Chondrocyte (in vitro differentiated cells): Measurements from ENCODE around the gene FGF1. TPM values are rescaled to one million over a fixed set of nuclear protein-coding genes. Genes with fewer than 3 reads are reported as not detected.

Experiments
- DNase-seq: peaks from one replicate; pipeline ENCODE4 v3.0.0; 2021; ENCODE audit warnings: mixed read lengths, low spot score
- H3K27ac Mint-ChIP-seq: one replicate; pipeline ENCODE4 v1.8.0; 2021; ENCODE audit warnings: mild to moderate bottlenecking, moderate library complexity, mixed read lengths; ENCODE audit not compliant: unreplicated experiment
- H3K27me3 Mint-ChIP-seq: 2 replicates; pipeline ENCODE4 v1.8.0; 2021; ENCODE audit warnings: low read depth, mixed read lengths
- H3K36me3 Mint-ChIP-seq: 2 replicates; pipeline ENCODE4 v1.8.0; 2021; ENCODE audit warnings: low read depth, mixed read lengths
- H3K4me1 Mint-ChIP-seq: 2 replicates; pipeline ENCODE4 v1.8.0; 2021; ENCODE audit warnings: low read depth, mild to moderate bottlenecking, mixed read lengths
- H3K4me3 Mint-ChIP-seq: one replicate; pipeline ENCODE4 v1.8.0; 2021; ENCODE audit warnings: mild to moderate bottlenecking, moderate library complexity, mixed read lengths; ENCODE audit not compliant: unreplicated experiment
- H3K9me3 Mint-ChIP-seq: 2 replicates; pipeline ENCODE4 v1.8.0; 2021; ENCODE audit warnings: low read depth, mixed read lengths
- CTCF ChIP-seq: fragments of 200-600 bp; sonication (generic); IDR thresholded peaks from 2 replicates; pipeline ENCODE4 v1.5.0; 2021; ENCODE audit warnings: antibody characterized with exemption, mild to moderate bottlenecking, moderate library complexity
- total RNA-seq: library from RNA; stranded (reverse); gene quantifications from 3 replicates; pipeline ENCODE4 v1.2.1, GENCODE V29; 2021

FGF1 gene
- total RNA-seq, 1 donor from 2014 or later, result 6.9 TPM

DNA sequence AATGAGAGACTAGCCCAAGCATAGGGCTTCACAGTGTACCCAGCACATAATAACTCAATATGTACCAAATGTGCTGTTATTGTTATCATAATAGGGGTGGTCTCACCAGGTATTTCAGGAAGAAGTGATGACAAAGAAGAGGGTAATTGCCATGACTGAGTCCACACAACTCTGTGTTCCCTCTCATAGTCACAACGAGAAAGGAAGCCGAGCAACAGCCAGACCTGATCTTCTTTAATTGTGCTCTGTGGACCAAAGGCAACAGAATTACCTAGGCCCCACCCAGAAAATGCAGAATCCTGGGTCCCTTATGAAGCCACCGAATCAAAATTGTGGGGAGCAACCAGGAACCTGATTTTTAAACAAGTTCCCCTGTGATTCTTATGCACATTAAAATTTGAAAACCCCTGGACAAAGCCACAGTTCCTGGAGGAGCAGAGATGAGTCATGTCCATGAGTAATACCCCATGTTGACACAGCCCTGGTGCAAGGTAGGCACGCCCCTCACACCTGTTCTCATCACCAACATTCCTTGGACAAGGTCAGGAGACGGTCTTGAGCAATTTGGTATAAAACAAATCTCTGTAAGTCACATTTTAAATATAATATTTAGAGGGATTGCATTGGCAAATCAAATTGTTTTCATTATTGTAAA lies 5.2 kb downstream of the FGF1 start:
- H3K27me3 Mint-ChIP-seq, result no peaks in the 10 kb centered on the region
- peaks cover 27% of the 10 kb centered on the region for H3K4me1 Mint-ChIP-seq
- H3K27ac Mint-ChIP-seq, result no peak overlapping the region
- H3K9me3 Mint-ChIP-seq, result no peaks in the 10 kb centered on the region
- no peak for TF ChIP-seq CTCF
- no peak for DNase-seq
- H3K4me3 Mint-ChIP-seq, result no peak overlapping the region
- peaks cover 2% of the 10 kb centered on the region for H3K36me3 Mint-ChIP-seq

GRCh38 chr5:142679744-142680143 lies 6.1 kb downstream of the FGF1 start:
- no peaks in the 10 kb centered on the region for H3K27me3 Mint-ChIP-seq
- H3K4me3 Mint-ChIP-seq, result no peak overlapping the region
- no peaks in the 10 kb centered on the region for H3K9me3 Mint-ChIP-seq
- TF ChIP-seq CTCF, result no peak
- H3K36me3 Mint-ChIP-seq, result peaks cover 2% of the 10 kb centered on the region
- H3K27ac Mint-ChIP-seq, result no peak overlapping the region
- no peak for DNase-seq
- H3K4me1 Mint-ChIP-seq, result peaks cover 17% of the 10 kb centered on the region

DNA sequence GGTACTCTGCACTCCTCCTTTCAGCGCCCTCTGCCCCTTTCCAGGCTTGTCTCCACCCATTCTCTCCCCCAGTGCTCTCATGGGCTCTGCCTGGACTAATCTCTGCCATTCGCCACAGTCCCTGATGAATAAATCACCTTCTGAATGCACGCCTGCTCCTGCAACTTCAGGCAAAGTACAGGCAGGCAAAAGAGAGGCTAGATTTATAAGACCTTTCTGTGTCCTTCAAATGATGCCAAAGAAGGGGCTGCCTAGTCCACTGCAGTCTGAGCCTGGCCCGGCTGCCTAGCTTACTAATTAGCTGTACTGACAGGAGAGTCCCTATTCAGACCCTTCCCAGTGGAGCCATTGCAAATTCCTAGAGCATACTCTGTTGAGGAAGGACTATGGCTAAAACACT lies 7.4 kb downstream of the FGF1 start:
- no peaks in the 10 kb centered on the region for H3K27me3 Mint-ChIP-seq
- peaks cover 2% of the 10 kb centered on the region for H3K36me3 Mint-ChIP-seq
- no peak overlapping the region for H3K27ac Mint-ChIP-seq
- no peak overlapping the region for H3K4me3 Mint-ChIP-seq
- TF ChIP-seq CTCF, result no peak
- H3K9me3 Mint-ChIP-seq, result no peaks in the 10 kb centered on the region
- H3K4me1 Mint-ChIP-seq, result peaks cover 16% of the 10 kb centered on the region
- no peak for DNase-seq

DNA sequence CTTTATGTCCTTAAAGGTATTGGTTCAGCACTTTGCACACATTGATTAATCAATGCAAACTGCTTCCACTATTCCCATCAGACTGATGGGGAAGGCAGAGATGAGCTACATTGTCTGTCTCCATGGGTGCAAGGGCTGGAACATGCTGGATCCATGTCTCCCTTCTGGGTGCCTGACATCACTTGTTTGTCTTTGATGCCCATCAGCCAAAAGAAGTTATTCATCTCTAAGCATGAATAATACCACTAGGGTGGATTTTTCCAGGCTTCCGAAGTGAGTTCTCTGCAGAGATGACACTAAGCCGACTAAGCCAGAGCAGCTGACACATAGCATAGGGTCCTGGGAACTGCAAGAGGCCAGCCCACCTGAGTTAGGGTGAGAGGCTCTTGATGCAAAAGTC lies 8.7 kb downstream of the FGF1 start:
- no peak overlapping the region for H3K27ac Mint-ChIP-seq

GRCh38 chr5:142676318-142676717 lies 9.6 kb downstream of the FGF1 start:
- Mint-ChIP-seq H3K9me3 (no peaks in the 10 kb centered on the region), H3K4me1 (peaks cover 15% of the 10 kb centered on the region), H3K4me3 (no peak overlapping the region), H3K27me3 (no peaks in the 10 kb centered on the region), H3K27ac (no peak overlapping the region), H3K36me3 (peaks cover 2% of the 10 kb centered on the region)
- no peak for TF ChIP-seq CTCF
- no peak for DNase-seq

More for the DNA sequence above, 8.7 kb downstream of the FGF1 start:
- no peaks in the 10 kb centered on the region for H3K27me3 Mint-ChIP-seq
- no peak overlapping the region for H3K4me3 Mint-ChIP-seq
- peaks cover 16% of the 10 kb centered on the region for H3K4me1 Mint-ChIP-seq
- H3K36me3 Mint-ChIP-seq, result peaks cover 2% of the 10 kb centered on the region
- TF ChIP-seq CTCF, result no peak
- no peak for DNase-seq
- H3K9me3 Mint-ChIP-seq, result no peaks in the 10 kb centered on the region
